ENCODE results near the gene PPP1R37. TPM values are rescaled to one million over a fixed set of nuclear protein-coding genes. Genes with fewer than 3 reads are reported as not detected.
A peak's percentile ranks its signal among the peaks of the same experiment; 100 is the strongest.

Gene PPP1R37
- total and polyA plus RNA-seq, 2 of the 13 experiments (the other 11 are each of a cell fraction or from before 2014, with no cell fraction given), result 9.0 to 14.3 TPM

- TF ChIP-seq NCOR1 (IDR thresholded peaks at IDR 0.05; ENCODE audit: borderline replicate concordance, low read length) (peak; percentile 25; the same call in 1 of the 2 replicates), ZKSCAN1 (IDR thresholded peaks at IDR 0.05; ENCODE audit: low read length) (no peak), NCOA1 (CRISPR knock-in tag; IDR thresholded peaks at IDR 0.05) (no peak), MAFG (CRISPR knock-in tag; IDR thresholded peaks at IDR 0.05) (no peak), ZNF572 (CRISPR knock-in tag; IDR thresholded peaks at IDR 0.05) (0 out of 2 replicates have a peak, but pooled peaks have one; percentile 60), ZNF644 (CRISPR knock-in tag; IDR thresholded peaks at IDR 0.05; ENCODE audit: low read depth) (no peak), EEA1 (CRISPR knock-in tag; IDR thresholded peaks at IDR 0.05; ENCODE audit: borderline replicate concordance) (peak; percentile 42; the same call in 1 of the 2 replicates), TRIM22 (IDR thresholded peaks at IDR 0.05) (no peak), ZNF713 (CRISPR knock-in tag; IDR thresholded peaks at IDR 0.05) (no peak), ZNF232 (CRISPR knock-in tag; IDR thresholded peaks at IDR 0.05; ENCODE audit: borderline replicate concordance) (0 out of 2 replicates have a peak, but pooled peaks have one; percentile 72), FOSL2 (CRISPR knock-in tag; IDR thresholded peaks at IDR 0.05) (peak; percentile 97), DNMT1 (CRISPR knock-in tag; IDR thresholded peaks at IDR 0.05) (0 out of 2 replicates have a peak, but pooled peaks have one; percentile 7), PRPF4 (IDR thresholded peaks at IDR 0.05; ENCODE audit: low read depth, low read length, poor library complexity, severe bottlenecking) (no peak), REL (CRISPR knock-in tag; conservative IDR thresholded peaks at IDR 0.05) (no peak), TFAP4 (IDR thresholded peaks at IDR 0.05; ENCODE audit: borderline replicate concordance, low read depth) (peak; percentile 32; the same call in 1 of the 2 replicates), HOXA7 (CRISPR knock-in tag; IDR thresholded peaks at IDR 0.05) (no peak), ZSCAN9 (CRISPR knock-in tag; IDR thresholded peaks at IDR 0.05; ENCODE audit: borderline replicate concordance) (no peak), ATF3 (CRISPR knock-in tag; IDR thresholded peaks at IDR 0.05) (peak; percentile 85), ZBTB2 (CRISPR knock-in tag; IDR thresholded peaks at IDR 0.05; ENCODE audit: low read depth) (peak; percentile 48; the same call in 1 of the 2 replicates), ZSCAN5A (CRISPR knock-in tag; IDR thresholded peaks at IDR 0.05; ENCODE audit: borderline replicate concordance) (no peak)
- TF ChIP-seq, protein P1, sequence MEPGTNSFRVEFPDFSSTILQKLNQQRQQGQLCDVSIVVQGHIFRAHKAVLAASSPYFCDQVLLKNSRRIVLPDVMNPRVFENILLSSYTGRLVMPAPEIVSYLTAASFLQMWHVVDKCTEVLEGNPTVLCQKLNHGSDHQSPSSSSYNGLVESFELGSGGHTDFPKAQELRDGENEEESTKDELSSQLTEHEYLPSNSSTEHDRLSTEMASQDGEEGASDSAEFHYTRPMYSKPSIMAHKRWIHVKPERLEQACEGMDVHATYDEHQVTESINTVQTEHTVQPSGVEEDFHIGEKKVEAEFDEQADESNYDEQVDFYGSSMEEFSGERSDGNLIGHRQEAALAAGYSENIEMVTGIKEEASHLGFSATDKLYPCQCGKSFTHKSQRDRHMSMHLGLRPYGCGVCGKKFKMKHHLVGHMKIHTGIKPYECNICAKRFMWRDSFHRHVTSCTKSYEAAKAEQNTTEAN (CRISPR knock-in tag; conservative IDR thresholded peaks at IDR 0.05), result 0 out of 2 replicates have a peak, but pooled peaks have one; percentile 44
Measured at GRCh38 chr19:45097776-45098520, 5.0 kb downstream of the PPP1R37 start (continued).

All from HepG2 (cell line).